ENCODE measurements around the gene VILL.

DNA sequence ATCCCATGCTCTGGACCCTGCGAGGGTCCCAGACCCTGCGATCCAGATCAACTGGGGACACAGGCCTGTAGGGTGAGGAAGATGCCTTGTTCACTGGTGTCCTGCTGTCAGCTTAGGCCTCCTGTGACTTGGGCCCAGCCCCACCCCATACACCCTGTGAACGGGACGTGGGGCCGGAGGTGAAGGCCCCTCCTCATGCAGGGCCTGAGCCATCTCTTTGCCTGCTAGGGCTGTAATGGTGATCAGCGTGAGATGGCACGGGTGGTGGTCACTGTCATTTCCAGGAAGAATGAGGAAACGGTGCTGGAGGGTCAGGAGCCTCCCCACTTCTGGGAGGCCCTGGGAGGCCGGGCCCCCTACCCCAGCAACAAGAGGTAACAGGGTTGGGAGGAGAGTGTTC lies 12.4 kb downstream of the VILL start:
- TF ChIP-seq SIN3A (IDR thresholded peaks at IDR 0.05; ENCODE audit: borderline replicate concordance, low read depth, low read length) (no peak), TAF1 (IDR thresholded peaks at IDR 0.05; ENCODE audit: borderline replicate concordance, low read depth, low read length) (no peak), EZH2phosphoT487 (IDR thresholded peaks at IDR 0.05; ENCODE audit: borderline replicate concordance, low read depth) (no peak), CTCF (IDR thresholded peaks at IDR 0.05) (no peak), MAX (IDR thresholded peaks at IDR 0.05; ENCODE audit: low read depth) (no peak), RCOR1 (IDR thresholded peaks at IDR 0.05; ENCODE audit: low read length) (no peak), ELF1 (IDR thresholded peaks at IDR 0.05) (no peak), SMC3 (IDR thresholded peaks at IDR 0.05; ENCODE audit: low read depth, low read length) (no peak)

Measured in SK-N-SH (cell line).